Endothelial cell of umbilical vein (primary cell): Measurements from ENCODE around the gene SLC28A1. TPM values are rescaled to one million over a fixed set of nuclear protein-coding genes. Genes with fewer than 3 reads are reported as not detected.

Source experiments
- BruUV-seq: library from RNA; stranded (reverse); fragments of 400-500 nt; replicated peaks from 2 replicates; lab custom pipeline; 2021; lab: Mats Ljungman, UMichigan
- CTCF ChIA-PET: fragments of 300-600, 350-600 bp; sonication (Branson Sonifier 250); formaldehyde crosslinking; loops from one replicate; lab custom pipeline; 2021; ENCODE audit warnings: antibody characterized with exemption, inconsistent platforms; lab: Charles Lee
- POLR2A ChIA-PET: fragments of 300-600, 350-600 bp; sonication (Branson Sonifier 250); formaldehyde crosslinking; loops from one replicate; lab custom pipeline; 2021; ENCODE audit warnings: antibody characterized with exemption, inconsistent platforms; lab: Charles Lee
- DNase-seq: peaks from one replicate; pipeline ENCODE4 v3.0.0-alpha.2; 2011; ENCODE audit warnings: low read depth, low spot score
- FAIRE-seq: peaks from 2 replicates; lab custom pipeline; 2011; peaks lifted over from hg19 to GRCh38; lab: Jason Lieb, UNC
- H2AFZ ChIP-seq: 2 replicates; pipeline ENCODE4 v1.6.0; 2012; ENCODE audit warnings: low read depth, low read length, control low read depth, inconsistent platforms
- H3K27ac ChIP-seq: 2 replicates; pipeline ENCODE4 v1.5.1; 2011; ENCODE audit warnings: low read depth, mild to moderate bottlenecking, control low read depth, low read length, moderate library complexity; ENCODE audit not compliant: insufficient read depth
- H3K27me3 ChIP-seq, 2 experiments: 2 replicates each; pipeline versions ENCODE4 v1.6.0 to v1.6.1; 2011; ENCODE audit warnings: low read length in 2 of 2, mixed read lengths in 1 of 2; ENCODE audit not compliant: control insufficient read depth in 2 of 2, insufficient read depth in 2 of 2
- H3K36me3 ChIP-seq, 2 experiments: 2 replicates in 1 of 2; 3 replicates in 1 of 2; pipeline ENCODE4 v1.5.1; 2011; ENCODE audit warnings: low read length in 2 of 2, mild to moderate bottlenecking in 1 of 2, moderate library complexity in 1 of 2; ENCODE audit not compliant: control insufficient read depth in 2 of 2, insufficient read depth in 2 of 2; ENCODE audit errors: extremely low read depth in 1 of 2
- H3K4me1 ChIP-seq: 3 replicates; pipeline ENCODE4 v1.5.1; 2011; ENCODE audit warnings: mild to moderate bottlenecking, low read length; ENCODE audit not compliant: control insufficient read depth, insufficient read depth; ENCODE audit errors: extremely low read depth
- H3K4me2 ChIP-seq: 2 replicates; pipeline ENCODE4 v1.6.1; 2011; ENCODE audit warnings: low read length, control low read depth, mixed read lengths; ENCODE audit not compliant: insufficient read depth
- H3K4me3 ChIP-seq, 3 experiments: fragments of 200-600 bp in 1 of 3; sonication (generic), shearing (Covaris generic) in 1 of 3; replicated peaks in 1 of 3; 2 replicates each; pipeline ENCODE4 v1.5.1; 2011 to 2016; ENCODE audit warnings: control low read depth in 3 of 3, low read length in 3 of 3, mild to moderate bottlenecking in 2 of 3, inconsistent platforms in 1 of 3, low read depth in 1 of 3, moderate library complexity in 1 of 3; ENCODE audit not compliant: insufficient read depth in 1 of 3
- H3K79me2 ChIP-seq: 2 replicates; pipeline ENCODE4 v1.6.0; 2012; ENCODE audit warnings: low read length, inconsistent platforms; ENCODE audit not compliant: control insufficient read depth, insufficient read depth
- H3K9ac ChIP-seq: replicated peaks from 2 replicates; pipeline ENCODE3; 2011; ENCODE audit warnings: low read length, control low read depth; ENCODE audit not compliant: insufficient read depth; ENCODE audit errors: extremely low read depth
- H3K9me1 ChIP-seq: replicated peaks from 3 replicates; pipeline ENCODE4 v1.6.0; 2011; ENCODE audit warnings: mild to moderate bottlenecking, low read length; ENCODE audit not compliant: control insufficient read depth, insufficient read depth; ENCODE audit errors: extremely low read depth
- H3K9me3 ChIP-seq: replicated peaks from 2 replicates; pipeline ENCODE4 v1.5.1; 2012; ENCODE audit warnings: low read length, inconsistent platforms; ENCODE audit not compliant: control insufficient read depth, insufficient read depth
- H4K20me1 ChIP-seq: replicated peaks from 2 replicates; pipeline ENCODE3; 2011; ENCODE audit warnings: mild to moderate bottlenecking, low read length; ENCODE audit not compliant: control insufficient read depth, insufficient read depth; ENCODE audit errors: extremely low read depth
- FOS ChIP-seq: IDR thresholded peaks from 2 replicates; pipeline ENCODE4 v1.6.1; 2011; ENCODE audit warnings: mild to moderate bottlenecking, low read length, moderate library complexity, borderline replicate concordance; ENCODE audit not compliant: insufficient read depth
- GATA2 ChIP-seq: IDR thresholded peaks from 2 replicates; pipeline ENCODE4 v1.7.0; 2011; ENCODE audit warnings: low read depth, mild to moderate bottlenecking, moderate library complexity, mixed read lengths, low read length; ENCODE audit not compliant: insufficient read length, insufficient read depth
- JUN ChIP-seq: IDR thresholded peaks from 2 replicates; pipeline ENCODE4 v1.6.1; 2011; ENCODE audit warnings: borderline replicate concordance, low read depth; ENCODE audit not compliant: insufficient read length, insufficient read depth
- POLR2A ChIP-seq: IDR thresholded peaks from 2 replicates; pipeline ENCODE4 v1.6.1; 2012; ENCODE audit warnings: low read depth, mild to moderate bottlenecking, control low read depth, low read length
- POLR2AphosphoS5 ChIP-seq: IDR thresholded peaks from 2 replicates; pipeline ENCODE4 v1.6.1; 2012; ENCODE audit warnings: low read depth, mild to moderate bottlenecking, control low read depth, low read length, moderate library complexity; ENCODE audit not compliant: insufficient read depth
- dilution Hi-C: fragments of 300-500 bp; cut with MboI; formaldehyde crosslinking; loops from one replicate; pipeline ENCODE4 v1.15.0; 2019; ENCODE audit warnings: low sequenced_read_pairs; ENCODE audit not compliant: extremely low pct_ligation_motif_present
- intact Hi-C: fragments of 100-400 bp; cut with micrococcal nuclease; formaldehyde crosslinking; loops from one replicate; pipeline ENCODE4 v1.10.0; 2022
- polyA plus RNA-seq, 4 experiments: library from polyadenylated mRNA; depleted of rRNA in 3 of 4; stranded (reverse) in 3 of 4; unstranded in 1 of 4; fragments of >200 nt; gene quantifications; 2 replicates each; pipeline versions ENCODE4 v1.2.1 to v1.2.3, GENCODE V29; 2011 to 2012; ENCODE audit warnings: missing spikeins in 1 of 4
- total RNA-seq: library from RNA; stranded (reverse); gene quantifications from 2 replicates; pipeline ENCODE4 v1.2.3, GENCODE V29; 2021
- TF ChIP-seq, protein P1 (sequence below): IDR thresholded peaks from 2 replicates; pipeline ENCODE4 v1.6.1; 2011; ENCODE audit not compliant: insufficient read depth, insufficient read length
- TF ChIP-seq, protein P2 (sequence below), 2 donors: IDR thresholded peaks; 1 replicate in 1 of 2; 2 replicates in 1 of 2; pipeline ENCODE4 v1.5.1; 2011; ENCODE audit warnings: low read length in 2 of 2, mild to moderate bottlenecking in 2 of 2, moderate library complexity in 2 of 2, control low read depth in 1 of 2, inconsistent platforms in 1 of 2, low read depth in 1 of 2; ENCODE audit not compliant: insufficient read depth in 1 of 2; ENCODE audit errors: extremely low read depth in 1 of 2

SLC28A1 gene
- total and polyA plus RNA-seq, 2 donors (not counting 3 experiments of a cell fraction or from before 2014, with no cell fraction given): not detected

GRCh38 chr15:84852212-84852611, 32.2 kb upstream of the SLC28A1 start:
- H3K27me3 ChIP-seq: no peaks in the 10 kb centered on the region
- H3K36me3 ChIP-seq: peaks cover 0 to 8% of the 10 kb centered on the region in 2 experiments
- POLR2A ChIA-PET: no interaction called here
- H3K9me3 ChIP-seq: no peaks in the 10 kb centered on the region
- H3K9me1 ChIP-seq: no peaks in the 10 kb centered on the region
- no peak overlapping the region for H3K27ac ChIP-seq
- no peaks in the 10 kb centered on the region for H3K79me2 ChIP-seq
- TF ChIP-seq, protein P1, sequence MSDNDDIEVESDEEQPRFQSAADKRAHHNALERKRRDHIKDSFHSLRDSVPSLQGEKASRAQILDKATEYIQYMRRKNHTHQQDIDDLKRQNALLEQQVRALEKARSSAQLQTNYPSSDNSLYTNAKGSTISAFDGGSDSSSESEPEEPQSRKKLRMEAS: no peak
- TF ChIP-seq, protein P2, sequence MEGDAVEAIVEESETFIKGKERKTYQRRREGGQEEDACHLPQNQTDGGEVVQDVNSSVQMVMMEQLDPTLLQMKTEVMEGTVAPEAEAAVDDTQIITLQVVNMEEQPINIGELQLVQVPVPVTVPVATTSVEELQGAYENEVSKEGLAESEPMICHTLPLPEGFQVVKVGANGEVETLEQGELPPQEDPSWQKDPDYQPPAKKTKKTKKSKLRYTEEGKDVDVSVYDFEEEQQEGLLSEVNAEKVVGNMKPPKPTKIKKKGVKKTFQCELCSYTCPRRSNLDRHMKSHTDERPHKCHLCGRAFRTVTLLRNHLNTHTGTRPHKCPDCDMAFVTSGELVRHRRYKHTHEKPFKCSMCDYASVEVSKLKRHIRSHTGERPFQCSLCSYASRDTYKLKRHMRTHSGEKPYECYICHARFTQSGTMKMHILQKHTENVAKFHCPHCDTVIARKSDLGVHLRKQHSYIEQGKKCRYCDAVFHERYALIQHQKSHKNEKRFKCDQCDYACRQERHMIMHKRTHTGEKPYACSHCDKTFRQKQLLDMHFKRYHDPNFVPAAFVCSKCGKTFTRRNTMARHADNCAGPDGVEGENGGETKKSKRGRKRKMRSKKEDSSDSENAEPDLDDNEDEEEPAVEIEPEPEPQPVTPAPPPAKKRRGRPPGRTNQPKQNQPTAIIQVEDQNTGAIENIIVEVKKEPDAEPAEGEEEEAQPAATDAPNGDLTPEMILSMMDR (IDR thresholded peaks at IDR 0.05; ENCODE audit: extremely low read depth in 1 of 2, insufficient read depth in 1 of 2, low read depth in 1 of 2, low read length in 2 of 2): no peak
- TF ChIP-seq GATA2 (no peak), POLR2A (no peak)
- no peak overlapping the region for H3K4me3 ChIP-seq
- H3K4me2 ChIP-seq: no peak overlapping the region
- H3K4me1 ChIP-seq: no peaks in the 10 kb centered on the region
- no peak for FAIRE-seq
- no peak overlapping the region for H2AFZ ChIP-seq
- dilution Hi-C loops: no loop called here
- intact Hi-C loops: no loop called here
- CTCF ChIA-PET: no interaction called here
- no peak for DNase-seq
- H4K20me1 ChIP-seq: no peaks in the 10 kb centered on the region
- no TSS peak for BruUV-seq
- H3K9ac ChIP-seq: no peak overlapping the region

DNA sequence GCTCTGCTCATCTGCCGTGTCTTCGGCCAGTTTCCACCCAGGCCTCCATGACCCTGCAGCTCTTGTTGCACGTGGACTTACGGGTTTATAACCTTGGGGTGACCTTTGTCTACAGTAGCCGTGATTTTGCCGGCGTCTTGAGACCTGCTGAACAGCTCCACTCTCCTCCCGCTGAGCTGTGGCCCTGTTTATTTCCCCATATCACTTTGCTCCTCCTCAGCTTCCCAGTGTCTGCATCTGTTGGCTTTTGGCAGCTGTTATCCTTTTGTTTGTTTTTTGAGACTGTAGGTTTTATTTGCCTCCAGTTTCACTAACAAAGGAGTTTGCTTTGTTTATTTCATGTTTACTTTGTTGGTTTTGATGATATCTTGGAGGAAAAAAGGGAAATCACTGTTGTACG, 29.3 kb upstream of the SLC28A1 start:
- Histone ChIP-seq H3K9me1 (no peaks in the 10 kb centered on the region), H3K9me3 (no peaks in the 10 kb centered on the region), H3K27ac (no peak overlapping the region), H3K9ac (no peak overlapping the region), H3K36me3 (peaks cover 0 to 30% of the 10 kb centered on the region in 2 experiments), H3K4me1 (no peaks in the 10 kb centered on the region), H3K4me3 (no peak overlapping the region), H2AFZ (no peak overlapping the region), H3K79me2 (no peaks in the 10 kb centered on the region), H4K20me1 (no peaks in the 10 kb centered on the region), H3K4me2 (no peak overlapping the region), H3K27me3 (no peaks in the 10 kb centered on the region)
- DNase-seq: no peak
- intact Hi-C loops: no loop called here
- POLR2A ChIA-PET: no interaction called here
- TF ChIP-seq JUN (no peak), GATA2 (no peak), FOS (no peak), POLR2AphosphoS5 (no peak)
- BruUV-seq: no TSS peak
- dilution Hi-C loops: no loop called here
- CTCF ChIA-PET: interaction anchor here (1.2 kb wide), 1 partner anchor 10 kb away, joined by 3 read pairs; no protein-coding TSS in a partner anchor
- no peak for FAIRE-seq
